GM21529 (cell line): ENCODE results near the gene C16orf54.
"Not testable (repeated sequence)": the region's sequence is repeated elsewhere in the genome, so short reads cannot be mapped to it uniquely, and the experiment has no call there.

ENCODE experiments used
- ATAC-seq: cut with Tn5 transposase; IDR thresholded peaks from one replicate; pipeline ENCODE4 v1.9.1; 2021; ENCODE audit not compliant: unreplicated experiment

Gene C16orf54

DNA sequence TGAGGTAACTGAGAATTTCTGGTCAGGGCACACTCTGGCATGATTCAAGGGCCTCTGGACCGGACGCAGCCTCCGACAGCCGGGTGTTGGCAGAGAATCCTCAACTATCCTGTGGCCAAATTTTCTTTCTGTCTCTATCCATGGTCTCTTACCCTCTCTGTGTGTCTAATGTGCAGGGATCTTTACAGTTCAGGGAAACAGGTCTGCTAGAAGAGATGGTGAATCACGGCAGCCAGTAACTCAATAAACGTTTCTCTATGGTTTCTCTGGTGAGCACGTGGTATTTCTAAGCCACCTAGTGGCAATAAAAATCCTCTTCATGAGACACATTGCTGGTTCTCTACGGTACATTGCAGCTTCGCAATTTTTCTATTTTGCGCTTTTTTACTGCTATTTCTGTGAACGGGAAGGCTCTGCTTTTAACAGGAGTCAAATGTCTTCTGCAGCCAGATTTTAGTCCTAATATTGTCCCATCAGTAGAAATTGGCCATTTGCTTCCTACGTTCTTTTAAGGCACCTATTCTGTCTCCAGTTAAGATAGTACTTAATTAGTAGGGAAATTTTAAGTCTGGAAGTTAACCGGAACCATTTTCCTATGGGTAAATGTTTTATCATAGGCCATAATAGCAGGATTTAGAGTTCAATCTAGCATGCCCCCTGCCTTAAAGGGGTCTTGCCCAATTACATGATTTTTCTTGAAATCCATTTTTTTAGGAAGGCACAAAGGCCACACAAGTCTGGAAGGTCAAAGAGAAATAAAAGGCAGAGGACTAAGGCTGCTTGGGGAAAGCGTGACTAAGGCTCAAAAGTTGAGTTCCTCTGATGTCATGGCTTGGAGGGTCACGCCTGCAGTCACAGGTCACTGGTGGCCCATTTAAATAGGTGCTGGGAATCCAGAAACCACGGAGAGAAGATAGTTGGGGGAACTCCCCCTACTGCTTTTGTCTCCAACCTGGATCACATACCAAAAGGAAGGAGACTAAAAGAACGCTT, 35.3 kb downstream of the C16orf54 start:
- no peak for ATAC-seq

DNA sequence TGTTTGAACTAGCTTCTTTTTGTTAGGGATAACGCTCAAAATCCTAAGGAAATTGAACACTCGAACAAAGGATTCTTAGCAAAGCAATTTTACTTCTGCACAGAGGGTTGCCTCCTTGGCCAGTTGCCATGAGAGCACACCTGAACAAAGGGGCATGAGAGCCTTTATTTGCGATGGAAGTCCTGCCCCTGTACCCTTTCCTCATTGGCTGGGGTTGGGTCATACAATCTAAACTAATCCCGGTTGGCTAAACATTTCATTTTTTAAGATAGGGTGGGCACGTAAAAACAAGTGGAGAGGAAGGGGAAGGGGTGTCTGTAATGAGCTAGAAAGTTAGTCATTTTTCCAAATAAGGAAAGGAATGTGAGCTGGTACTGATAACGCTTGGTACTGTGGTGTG, 36.1 kb downstream of the C16orf54 start:
- not testable (repeated sequence) for ATAC-seq

DNA sequence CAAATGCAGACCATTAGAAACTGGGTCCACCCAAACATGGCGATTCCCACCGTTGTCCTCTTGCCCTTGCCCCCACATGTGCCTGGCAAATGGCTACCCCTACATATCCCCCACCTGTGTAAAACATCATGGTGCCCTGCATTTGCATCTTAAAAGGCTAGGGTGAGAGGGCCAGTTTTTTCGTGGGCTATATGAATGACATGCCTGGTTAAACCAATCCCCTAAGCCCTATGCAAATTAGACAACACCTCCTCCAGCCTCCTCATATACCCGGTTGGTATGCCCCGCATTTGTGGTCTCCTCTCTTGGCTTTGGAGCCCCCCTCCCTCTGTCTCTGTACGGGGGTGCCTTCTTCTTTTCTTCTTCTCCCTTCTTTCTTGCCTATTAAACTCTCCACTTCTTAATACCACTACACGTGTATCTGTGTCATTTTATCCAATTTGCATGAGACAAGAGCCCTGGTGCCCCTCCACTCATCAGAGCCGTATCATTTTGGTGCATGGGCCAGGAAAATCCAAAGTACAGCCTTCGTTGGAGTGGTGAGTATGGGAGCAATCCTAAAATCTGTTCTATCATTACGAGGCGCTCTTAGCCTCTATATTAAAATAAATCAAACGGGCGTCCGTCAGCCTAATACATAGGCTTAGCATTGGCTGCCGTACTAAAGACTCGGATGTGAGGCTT, 36.7 kb downstream of the C16orf54 start:
- no peak for ATAC-seq

DNA sequence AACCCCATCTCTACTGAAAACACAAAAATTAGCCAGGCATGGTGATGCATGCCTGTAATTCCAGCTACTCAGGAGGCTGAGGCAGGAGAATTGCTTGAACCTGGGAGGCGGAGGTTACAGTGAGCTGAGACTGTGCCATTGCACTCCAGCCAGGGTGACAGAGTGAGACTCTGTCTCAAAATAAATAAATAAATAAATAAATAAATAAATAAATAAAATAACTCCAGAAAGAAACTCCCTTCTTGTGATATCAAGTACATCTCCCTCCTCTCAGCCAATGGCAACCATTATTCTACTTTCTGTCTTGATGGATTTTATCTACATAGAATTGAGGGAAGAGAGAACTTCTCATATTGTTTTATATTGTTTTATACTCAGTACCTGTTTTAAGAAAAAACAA, 38.6 kb downstream of the C16orf54 start:
- not testable (repeated sequence) for ATAC-seq

DNA sequence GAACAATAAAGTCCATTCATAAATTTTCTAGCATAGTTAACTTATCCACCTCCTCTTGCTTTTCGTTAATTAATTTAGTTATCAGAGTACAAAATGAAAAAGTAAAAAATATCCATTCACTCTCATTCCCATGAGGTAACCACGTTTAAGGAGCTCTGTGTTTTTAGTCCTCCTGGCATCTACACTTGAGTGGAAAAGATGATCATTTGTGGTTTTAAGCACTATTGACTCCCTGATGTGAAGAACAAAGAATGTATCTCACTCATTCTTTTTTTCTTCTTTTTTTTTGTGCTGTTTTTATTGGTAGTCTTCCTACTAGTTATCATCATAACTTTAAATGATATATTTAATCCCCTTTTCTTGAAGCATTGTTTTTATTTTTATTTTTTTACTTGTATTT, 40.8 kb downstream of the C16orf54 start:
- ATAC-seq: no peak

DNA sequence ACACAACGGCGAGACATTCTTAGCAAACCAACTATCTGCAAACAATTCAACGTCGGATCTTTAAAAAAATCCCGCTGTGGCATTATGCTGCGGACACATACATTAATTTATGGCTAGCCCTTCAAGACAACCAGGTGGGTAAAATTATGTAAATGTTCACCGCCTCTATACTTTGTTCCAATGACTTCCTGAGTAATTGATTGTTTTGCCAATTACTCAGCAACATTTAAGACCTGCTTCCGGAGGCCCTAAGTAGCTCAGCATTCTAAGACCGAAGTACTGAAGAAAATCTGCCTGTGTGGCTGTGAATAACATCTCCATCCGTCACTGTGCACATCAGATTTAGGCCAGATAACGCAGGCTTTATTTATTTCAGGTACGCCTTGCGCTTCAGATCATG, 43.5 kb downstream of the C16orf54 start:
- ATAC-seq: peak; percentile 27

DNA sequence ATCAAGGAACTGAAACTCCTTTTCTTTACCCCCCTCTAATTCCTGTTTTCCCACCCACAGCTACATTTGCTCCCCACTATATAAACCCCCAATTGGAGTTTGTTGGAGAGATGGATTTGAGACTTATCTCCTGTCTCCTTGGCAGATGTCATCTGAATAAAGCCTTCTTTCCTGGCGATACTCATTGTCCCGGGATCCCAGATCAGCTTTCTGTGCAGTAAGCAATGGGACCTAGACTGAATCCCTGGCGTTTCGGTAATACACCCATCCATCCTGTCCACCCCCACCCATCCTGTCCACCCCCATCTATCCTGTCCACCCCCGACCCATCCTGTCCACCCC, 44.6 kb downstream of the C16orf54 start:
- ATAC-seq: no peak

DNA sequence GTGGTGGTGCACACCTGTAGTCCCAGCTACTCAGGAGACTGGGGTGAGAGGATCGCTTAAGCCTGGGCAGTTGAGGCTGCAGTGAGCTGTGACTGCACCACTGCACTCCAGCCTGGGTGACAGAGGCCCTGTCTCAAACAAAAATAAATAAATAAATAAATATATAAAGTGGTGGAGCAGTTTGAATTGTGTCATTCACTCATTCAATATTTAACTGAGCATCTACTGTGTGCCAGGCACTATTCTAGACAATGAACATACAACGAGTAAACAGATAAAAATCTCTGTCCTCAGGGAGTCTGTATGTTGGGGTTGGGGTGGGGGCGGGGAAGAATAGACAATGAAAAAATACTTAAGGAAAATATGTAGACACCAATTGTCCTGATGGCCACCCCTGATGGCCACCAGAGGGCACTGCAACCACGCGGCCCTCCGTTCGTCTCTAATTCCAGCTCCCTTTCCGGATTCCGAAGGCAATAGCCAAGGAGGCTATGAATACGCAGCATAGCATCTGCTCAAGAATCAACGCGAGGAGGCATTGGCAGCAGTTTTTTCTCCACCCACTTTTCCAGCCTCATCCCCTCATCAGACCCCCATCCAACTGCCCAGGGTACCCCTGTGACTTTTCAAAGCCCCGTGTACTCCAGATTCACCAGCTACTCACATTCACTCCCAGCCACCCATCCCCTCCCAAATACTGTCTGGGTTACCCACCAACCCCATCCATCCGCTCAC, 45.4 kb downstream of the C16orf54 start:
- no peak for ATAC-seq

DNA sequence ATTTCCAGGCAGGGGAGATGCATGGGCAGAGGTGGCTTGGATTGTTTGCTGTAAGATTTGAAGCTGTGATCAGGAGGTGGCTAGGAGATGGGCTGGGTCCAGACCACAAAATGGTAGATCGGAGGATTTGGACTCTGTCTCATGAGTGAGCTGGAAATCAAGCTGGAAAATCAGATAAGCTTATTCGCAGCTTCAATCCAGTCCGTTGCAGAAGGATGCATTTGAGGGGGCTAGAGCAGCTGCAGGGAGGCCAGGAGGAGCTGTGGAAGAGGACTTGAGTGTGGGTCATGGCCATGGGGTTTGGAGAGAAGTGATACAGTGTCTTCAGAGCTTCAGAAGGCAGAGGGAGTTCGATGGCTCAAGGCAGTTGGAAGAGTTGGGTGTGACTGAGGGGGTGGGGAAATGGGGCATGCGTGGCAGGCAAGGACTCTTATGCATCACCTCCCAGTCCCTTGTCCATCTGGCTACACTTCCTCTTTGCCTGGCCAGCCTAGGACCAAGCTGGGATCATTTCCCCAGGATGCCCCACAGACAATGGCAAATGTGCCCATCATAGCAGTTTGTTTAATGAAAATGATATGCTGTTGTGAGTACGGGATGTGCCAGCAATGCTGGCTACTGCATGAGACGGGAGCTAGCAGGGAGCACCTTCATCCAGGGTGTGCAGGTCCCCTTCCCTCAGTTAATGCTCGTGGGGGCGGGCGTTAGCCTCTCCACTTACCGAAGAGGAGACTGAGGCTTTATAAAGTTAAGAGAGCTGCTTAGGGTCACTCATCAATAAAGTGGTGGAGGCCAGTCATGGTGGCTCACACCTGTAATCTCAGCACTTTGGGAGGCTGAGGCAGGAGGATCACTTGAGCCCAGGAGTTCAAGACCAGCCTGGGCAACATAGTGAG, 46.2 kb downstream of the C16orf54 start:
- no peak for ATAC-seq

DNA sequence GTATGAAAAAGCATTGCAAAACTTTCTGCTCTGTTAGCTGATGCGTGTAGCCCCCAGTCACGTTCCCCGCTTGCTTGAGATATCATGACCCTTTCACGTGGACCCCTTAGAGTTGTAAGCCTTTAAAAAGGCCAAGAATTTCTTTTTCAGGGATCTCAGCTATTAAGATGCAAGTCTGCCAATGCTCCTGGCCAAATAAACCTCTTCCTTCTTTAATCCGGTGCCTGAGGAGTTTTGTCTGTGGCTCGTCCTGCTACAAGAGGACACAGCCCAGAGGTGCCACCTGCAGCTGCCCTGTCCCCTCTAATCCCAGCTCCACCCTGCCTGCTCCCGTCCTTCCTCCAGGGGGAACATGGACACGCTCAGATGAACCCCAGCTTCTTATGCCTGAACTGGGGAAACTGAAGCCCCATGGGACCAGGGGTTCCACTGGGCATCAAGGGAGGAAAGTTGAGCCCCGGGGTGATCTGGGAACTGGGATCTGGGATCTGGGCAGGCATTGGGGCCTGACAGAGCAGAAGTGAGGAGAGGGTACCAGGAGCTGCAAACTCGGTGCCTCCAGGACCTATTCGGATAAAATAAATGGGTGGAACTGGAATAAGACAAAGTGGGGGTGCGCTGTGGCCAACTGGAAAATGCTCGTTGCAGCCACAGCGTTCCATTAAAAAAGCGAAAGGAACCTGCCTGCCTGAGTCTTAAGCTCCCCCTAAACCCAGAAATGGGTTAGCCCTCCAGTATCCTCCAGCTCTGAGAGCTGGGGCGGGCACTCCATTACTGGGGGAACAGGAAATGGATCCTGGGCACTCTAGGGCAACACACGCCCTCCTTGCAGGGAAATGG, 47.1 kb downstream of the C16orf54 start:
- ATAC-seq: no peak

DNA sequence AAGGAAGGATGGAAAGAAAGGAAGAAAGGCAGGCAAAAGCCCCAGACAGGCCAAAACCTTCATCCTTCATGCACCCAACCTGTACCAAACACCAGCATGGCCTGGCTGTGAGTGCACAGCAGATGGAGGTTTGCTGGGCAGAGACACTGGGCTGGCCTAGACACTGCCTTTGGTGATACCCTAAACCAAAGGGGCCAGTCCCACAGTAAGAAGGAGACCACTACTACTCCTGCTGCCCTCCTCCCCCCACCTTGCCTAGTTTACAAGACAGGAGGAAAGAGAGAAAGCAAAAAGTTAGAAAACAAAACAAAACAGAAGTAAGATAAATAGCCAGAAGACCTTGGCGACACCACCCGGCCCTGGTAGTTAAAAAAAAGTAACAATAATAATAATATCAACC, 47.7 kb downstream of the C16orf54 start:
- no peak for ATAC-seq

DNA sequence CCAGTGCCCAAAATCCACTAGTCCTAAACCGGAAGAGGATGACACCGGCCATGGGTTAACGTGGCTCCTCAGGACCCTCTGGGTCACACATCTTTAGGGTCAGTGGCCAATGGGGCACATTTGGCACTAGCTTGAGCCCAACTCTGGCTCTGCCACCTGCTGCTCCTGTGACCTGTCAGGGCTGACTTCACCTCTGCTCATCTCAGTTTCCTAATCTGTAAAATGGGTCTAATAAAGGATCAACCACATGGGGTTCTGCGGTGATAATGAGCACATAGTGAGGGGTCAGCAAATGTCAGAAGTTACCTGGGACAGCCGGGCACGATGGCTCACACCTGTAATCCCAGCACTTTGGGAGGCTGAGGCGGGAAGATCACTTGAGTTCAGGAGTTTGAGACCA, 48.4 kb downstream of the C16orf54 start:
- ATAC-seq: no peak

DNA sequence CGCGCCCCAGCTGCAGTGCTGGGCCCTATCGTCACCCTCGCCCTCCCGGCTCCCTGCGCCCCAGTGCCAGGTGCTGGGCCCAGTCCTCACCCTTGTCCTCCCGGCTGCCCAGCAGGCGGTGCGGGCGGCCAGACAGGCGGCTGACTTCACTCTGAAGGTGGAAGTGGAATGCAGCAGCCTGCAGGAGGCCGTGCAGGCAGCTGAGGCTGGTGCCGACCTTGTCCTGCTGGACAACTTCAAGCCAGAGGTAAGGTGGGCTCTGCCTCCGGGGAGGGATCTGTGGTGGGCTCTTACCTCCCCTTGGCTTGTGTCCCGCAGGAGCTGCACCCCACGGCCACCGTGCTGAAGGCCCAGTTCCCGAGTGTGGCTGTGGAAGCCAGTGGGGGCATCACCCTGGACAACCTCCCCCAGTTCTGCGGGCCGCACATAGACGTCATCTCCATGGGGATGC, 48.9 kb downstream of the C16orf54 start:
- ATAC-seq: no peak

DNA sequence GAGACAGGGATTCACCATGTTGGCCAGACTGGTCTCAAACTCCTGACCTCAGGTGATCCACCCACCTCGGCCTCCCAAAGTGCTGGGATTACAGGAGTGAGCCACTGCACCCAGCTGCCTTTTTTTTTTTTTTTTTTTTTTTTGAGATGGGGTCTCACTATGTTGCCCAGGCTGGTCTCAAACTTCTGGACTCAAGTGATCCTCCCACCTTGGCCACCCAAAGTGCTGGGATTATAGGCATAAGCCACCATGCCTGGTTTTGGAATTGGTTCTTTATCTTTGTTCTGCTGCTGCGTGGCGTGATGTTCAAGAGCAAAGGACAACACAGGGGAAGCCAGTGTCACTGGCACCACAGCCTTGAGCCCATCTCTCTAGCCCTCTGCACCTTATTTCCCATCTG, 50.1 kb downstream of the C16orf54 start:
- not testable (repeated sequence) for ATAC-seq

DNA sequence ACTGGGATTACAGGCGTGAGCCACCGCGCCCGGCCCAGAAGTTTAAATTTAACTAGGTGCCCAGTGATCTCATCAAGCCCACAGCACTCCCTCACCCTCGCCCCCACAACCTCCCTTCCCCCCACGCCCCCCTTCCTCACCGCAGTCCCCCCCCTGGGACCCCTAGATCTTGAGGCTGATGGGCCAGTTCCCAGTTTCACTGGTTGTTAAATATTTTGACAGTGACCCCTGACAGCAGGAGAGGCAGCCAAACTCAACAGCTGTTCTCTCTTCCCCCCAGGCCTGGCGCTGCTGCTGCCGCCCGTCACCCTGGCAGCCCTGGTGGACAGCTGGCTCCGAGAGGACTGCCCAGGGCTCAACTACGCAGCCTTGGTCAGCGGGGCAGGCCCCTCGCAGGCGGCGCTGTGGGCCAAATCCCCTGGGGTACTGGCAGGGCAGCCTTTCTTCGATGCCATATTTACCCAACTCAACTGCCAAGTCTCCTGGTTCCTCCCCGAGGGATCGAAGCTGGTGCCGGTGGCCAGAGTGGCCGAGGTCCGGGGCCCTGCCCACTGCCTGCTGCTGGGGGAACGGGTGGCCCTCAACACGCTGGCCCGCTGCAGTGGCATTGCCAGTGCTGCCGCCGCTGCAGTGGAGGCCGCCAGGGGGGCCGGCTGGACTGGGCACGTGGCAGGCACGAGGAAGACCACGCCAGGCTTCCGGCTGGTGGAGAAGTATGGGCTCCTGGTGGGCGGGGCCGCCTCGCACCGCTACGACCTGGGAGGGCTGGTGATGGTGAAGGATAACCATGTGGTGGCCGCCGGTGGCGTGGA, 51.2 kb downstream of the C16orf54 start:
- no peak for ATAC-seq

DNA sequence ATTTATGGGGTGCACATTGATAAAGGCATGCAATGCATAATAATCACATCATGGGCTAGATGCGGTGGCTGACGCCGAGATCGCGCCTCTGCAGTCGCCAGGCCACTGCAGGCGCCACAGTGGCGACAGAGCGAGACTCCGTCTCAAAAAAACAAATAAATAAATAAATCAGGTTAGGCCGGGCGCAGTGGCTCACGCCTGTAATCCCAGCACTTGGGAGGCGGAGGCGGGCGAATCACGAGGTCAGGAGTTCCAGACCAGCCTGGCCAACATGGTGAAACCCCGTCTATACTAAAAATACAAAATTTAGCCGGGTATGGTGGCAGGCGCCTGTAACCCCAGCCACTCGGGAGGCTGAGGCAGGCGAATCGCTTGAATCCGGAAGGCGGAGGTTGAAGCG, 53.2 kb downstream of the C16orf54 start:
- ATAC-seq: not testable (repeated sequence)
